HG03354 (cell line): ENCODE measurements around the gene KRT6C.

ENCODE experiments used
- ATAC-seq: cut with Tn5 transposase; IDR thresholded peaks from one replicate; pipeline ENCODE4 v1.9.1; 2021; ENCODE audit warnings: mild to moderate bottlenecking; ENCODE audit not compliant: unreplicated experiment, poor library complexity, severe bottlenecking

KRT6C gene

DNA sequence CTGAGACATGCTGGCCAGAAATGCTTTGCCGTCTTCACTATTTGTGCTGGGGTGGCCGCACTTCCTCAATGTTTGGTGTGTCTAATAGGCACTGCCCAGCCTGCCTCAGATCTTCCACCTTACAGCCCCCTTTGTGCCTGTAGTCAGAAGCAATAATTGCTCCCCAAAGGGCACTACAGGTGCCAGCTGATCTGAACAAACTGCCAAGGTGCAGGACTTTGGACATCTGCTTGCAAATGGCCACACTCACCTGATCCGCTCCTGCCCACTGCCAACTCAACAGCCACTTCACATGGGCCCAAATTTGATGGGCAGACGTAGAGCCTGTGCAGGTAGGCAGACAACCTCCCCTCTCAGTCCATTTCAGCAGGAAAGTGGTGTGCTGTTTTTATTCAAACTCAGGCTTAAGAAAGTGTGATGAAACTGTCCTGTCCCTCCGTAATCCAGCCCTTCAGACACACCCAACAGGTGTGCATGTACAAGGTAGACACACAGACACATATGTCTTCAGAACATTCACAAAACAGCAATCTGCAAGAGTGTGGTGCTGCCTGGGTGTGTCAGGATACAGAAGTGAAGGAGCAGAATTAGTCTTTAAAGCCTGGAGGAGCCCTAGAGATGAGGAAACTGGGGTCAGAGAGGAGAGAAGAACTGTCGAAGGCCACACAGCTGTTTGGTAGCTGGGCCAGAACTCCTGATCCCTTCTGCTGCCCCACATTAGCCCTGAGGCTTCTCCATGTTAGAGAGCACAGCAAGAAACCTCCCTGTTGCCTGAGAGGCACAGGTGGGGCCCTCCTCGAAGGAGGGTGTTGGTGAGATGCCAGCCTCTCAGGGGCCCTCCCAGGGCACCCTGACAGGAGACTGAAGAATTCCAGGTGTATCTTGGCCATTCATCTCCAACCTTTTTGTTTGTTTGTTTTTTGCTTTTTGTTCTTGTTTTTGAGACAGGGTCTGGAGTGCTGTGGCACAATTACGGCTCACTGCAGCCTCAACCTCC, 35.0 kb downstream of the KRT6C start:
- no peak for ATAC-seq

DNA sequence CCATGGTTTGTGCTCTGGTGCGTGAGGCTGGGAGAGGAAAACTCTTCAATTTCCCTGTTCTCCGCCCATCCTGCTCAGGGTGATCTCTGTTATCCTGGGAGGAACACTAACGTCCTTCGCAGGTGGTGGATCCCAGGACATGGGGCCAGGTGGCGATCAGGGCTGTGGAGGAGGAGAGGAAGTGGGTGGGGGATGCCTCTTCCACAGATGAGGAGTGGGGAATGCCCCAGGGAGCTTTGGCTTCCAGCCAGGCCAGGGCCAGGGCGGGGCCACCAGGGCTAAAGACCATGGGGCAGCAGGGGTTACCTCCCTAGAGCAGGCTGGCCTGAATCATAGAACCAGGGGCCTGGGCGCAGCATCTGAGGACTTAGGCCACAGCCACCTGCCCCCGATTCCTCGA, 36.1 kb downstream of the KRT6C start:
- ATAC-seq: no peak

DNA sequence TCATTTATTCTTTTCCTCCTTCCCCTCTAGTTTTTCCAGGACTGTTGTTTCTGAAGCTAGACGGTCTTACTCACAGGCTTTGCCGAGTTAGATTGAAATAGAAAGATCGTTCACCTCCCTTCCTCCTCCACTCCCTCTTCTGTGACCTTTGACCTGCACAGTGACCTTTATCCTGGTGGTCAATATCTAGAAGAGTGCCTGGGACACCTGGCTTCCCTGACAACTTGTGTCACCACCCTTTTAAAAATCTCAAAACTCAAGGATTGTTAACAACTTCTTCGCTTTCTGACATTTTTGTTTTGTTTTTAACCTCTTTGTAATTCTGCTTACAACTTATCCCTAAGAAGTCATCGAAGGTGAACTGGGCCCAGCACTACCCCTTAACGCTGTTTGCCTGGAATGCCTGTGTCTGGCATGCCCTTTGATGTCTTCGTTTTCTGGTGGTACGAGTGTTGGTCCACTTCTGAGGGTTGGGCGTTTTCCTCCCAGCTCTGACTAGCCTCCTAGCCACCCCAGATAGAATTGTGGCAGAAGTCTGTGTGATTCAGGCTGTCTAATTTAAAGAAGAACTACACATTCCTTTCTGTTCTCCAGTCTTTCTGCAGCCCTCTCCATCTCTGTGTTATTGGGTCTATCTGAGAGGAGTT, 36.7 kb downstream of the KRT6C start:
- no peak for ATAC-seq

DNA sequence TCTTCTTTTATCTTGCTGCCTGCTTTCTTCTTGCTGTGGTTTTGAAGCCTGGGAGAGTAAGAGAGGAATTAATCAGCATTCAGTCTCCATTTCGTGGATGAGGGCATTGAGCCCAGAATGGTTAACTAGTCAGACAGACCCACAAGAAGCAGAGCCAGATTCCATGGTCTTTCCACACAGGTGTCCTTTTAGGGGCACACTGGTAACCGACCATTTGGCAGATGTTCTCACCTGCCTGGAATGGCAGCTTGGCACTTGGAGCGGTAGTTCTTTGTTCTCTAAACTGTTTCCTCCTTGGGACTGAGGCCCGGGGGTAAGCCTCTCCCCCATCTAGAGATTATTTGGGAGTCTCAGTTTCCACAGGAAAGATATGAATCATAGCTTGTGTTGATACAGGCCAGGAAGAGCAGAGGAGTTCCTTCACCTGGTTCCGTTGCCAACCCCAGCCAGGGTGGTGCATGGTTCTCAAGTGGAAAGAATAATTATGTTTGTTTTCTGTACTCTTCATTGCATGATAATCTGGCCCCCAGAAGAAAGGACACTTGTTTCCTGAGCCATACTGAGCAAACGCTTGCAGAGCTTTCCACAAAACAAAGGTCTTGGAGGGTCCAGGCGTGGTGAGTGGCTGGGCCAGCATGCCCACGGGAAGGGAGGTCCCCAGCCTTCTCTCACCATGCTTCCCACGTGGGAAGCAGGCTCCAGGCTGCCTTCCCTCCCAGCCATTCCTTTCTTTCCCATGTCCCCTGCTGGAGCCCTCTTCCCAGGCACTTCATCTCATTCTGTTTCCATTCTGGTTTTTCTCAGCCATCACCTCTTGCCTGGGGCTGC, 37.4 kb downstream of the KRT6C start:
- ATAC-seq: no peak

DNA sequence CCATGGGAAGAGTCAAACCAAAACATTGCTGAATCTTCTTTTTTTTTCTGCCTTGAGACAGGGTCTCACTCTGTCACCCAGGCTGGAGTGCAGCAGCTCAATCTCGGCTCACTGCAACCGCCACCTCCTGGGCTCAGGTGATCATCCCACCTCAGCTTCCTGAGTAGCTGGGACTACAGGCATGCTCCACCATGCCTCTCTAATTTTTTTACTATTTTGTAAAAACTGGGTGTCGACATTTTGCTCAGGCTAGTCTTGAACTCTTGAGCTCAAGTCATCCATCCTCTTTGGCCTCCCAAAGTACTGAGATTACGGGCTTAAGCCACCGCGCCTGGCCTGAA, 38.0 kb downstream of the KRT6C start:
- ATAC-seq: no peak

DNA sequence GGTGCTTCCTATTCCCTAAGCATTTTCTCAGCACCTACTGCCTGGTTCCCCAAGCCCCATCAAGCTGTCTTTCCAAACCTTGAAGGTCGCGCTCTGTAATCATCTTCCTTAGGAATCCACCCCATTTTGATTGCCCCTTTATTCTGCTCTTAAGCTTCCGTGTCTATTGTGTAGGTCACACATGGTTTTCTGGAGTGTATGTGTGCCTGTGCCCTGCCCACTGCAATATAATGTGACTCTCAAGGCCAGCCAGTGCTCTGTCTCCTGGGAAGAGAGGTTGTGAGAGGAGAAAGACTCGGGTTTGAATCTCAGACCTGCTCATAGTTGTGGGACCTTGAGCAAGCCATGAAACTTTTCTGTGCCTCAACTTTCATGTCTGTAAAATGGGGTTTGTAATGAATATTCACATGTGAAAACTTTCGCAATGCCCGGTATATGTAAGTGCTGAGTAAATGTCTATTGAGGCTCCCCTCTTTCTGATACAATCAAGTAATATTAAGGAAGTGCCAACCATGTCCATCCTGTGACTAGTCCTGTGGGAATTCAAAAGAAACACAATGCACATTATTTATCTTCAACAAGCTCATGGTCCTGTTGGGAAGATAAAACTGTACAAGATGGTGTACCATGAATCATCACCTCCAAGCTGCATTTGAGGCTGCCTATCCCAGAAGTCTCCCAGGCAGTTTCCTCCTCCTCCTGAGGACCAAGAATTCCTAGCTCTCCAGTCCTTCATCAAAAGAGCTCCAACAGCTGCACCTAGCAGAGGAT, 38.7 kb downstream of the KRT6C start:
- no peak for ATAC-seq

DNA sequence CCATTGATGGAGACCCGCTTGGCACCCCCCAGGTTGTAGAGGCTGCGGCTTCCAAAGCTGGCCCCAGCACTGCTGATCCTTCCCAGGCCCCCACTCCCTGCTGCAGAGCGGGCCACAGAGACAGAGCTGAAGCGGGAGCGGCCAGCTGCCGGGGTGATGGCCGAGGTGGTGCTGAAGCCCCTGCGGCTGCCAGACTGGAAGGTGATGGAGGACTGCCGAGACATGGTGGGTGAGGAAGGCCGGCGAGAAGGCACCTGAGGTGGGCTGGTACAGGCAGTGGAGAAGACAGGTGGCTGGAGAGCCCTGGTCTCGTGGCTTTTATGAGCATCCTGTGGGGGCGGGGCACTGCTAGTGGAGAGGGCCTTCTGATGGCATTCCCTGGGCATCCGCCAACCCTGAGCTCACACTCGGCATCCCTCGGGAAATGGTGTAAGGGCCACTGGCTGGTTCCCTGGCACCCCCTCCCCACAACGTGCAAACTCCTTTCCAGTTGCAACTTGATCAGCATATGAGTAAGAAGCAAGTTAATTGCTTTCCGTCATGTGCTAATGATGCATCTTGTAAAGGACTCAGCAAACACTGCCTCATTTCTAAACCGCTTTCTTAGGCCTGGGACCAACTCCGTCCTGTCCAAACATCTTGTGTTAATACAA, 39.4 kb downstream of the KRT6C start, which contains the start of gene KRT75:
KRT75 (minus strand) TSS at position 291 of the 653 bp plus-strand sequence; CDS start at position 224, 67 bp downstream.
- ATAC-seq: no peak

DNA sequence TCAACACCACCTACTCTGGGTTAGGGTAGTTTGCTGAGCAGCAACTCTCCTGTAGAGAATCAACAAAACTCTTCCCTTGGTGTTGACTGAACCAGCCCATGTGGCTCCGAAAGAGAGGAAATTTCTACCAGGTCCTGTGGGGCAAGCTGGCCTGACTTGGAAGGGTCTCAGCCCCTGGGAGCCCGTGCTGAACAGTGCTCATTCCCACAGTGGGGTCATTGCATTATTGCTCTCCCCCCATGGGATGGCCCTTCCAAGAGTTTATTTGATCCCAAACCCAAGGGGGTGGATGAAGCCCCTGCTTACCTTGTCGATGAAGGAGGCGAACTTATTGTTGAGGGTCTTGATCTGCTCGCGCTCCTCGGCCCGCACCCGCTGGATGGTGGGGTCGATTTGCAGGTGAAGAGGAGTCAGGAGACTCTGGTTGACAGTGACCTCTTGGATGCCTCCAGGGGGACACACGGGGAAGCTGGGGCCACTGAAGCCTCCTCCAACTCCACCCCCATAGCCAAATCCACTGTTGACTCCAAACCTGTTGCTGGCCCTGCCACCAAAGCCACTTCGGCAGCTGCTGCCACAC, 40.0 kb downstream of the KRT6C start:
- ATAC-seq: no peak

DNA sequence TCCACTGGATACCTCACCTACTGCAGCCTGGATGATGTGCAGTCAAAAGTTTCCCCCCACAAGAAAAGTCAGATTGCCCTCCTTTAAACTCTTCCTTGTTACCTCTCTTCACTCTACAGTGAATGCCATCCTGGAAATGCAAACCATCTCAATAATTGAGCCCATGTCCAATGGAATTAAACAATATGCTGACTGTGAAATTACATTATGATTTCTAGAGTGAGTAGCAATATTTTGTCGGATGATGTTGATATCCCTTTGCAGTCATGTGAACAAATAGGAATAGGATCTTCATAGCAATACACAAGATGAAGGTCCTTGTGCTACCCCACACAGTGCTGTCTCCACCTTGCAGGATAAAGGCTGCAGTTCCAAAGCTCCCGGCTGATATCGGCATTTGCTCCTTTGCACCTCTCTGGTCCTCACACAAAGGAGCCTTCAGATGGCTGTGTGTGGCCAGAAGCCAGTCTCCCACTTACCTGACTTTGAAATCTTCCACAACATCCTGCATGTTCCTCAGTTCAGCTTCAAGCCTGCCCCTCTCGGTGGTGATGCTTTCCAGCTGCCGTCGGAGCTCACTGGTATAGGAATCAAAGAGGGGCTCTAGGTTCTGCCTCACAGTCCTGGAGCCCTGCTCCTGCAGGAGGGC, 40.9 kb downstream of the KRT6C start:
- no peak for ATAC-seq

DNA sequence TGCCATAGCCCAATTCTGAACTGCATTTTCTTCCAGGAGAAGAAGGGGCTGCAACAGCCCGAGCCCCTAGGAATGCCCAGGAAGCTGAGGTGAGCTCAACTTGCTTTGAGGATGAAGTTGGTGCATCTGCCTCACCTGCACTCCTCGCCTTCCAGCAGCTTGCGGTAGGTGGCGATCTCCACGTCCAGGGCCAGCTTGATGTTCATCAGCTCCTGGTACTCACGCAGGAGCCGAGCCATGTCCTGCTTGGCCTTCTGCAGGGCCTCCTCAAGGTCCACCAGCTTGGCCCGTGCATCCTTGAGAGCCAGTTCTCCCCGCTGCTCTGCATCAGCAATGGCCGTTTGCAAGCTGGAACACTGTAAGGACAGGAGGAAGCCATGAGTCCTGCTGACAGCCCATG, 45.5 kb downstream of the KRT6C start:
- ATAC-seq: no peak

DNA sequence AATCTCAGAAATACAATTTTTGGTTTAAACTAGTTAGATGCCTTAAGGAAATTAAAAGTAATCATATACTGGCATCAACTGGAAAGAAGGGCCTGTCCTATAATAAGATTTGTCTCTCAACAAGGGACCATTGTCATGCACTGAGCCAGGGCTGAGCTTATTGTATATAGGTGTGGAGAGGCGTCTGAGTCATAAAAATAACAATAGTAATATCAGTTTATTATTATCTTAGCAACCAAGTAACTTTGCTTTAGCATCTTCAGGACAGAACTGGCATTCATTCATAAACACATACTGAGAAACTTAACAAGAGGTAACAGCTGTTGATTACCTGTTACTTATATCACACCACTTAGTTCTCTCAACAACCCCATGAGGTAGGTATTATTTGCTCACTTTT, 46.5 kb downstream of the KRT6C start:
- no peak for ATAC-seq

DNA sequence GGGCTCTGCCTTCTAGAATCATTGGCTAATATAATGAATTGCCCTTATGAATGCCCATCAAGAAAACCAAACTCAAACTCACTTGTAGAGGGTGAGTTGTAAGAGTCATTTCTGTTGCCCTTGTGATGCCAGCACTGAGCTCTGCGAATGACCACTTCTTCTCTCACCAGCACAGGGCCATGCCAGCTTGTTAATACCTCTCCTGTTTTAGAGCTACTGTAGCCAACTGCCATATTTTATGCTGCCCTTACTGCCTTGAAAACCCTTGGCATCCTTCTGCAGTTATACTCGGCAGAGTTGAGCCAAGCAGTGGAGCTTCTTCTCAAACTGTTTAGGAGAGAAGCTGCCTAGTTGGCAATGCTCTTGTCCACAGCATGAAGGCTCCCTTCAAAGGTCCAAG, 47.6 kb downstream of the KRT6C start:
- no peak for ATAC-seq

DNA sequence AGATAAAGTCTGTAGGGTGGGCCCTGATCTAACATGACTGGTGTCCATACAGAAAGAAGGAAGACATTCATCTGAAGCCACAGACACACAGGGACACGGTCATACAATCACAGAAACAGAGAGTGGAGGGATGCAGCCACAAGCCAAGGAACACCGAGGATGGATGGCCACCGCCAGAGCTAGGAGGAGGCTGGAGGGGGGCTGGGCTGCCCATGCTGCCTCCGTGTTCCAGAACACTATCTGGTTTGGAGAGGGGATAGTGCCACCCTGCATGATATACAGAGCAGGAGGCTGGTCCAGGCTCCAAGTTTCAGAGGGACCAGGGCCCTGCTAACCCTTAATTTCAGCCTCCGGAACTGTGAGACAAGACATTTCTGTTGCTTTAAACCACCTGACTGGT, 48.1 kb downstream of the KRT6C start:
- ATAC-seq: no peak

DNA sequence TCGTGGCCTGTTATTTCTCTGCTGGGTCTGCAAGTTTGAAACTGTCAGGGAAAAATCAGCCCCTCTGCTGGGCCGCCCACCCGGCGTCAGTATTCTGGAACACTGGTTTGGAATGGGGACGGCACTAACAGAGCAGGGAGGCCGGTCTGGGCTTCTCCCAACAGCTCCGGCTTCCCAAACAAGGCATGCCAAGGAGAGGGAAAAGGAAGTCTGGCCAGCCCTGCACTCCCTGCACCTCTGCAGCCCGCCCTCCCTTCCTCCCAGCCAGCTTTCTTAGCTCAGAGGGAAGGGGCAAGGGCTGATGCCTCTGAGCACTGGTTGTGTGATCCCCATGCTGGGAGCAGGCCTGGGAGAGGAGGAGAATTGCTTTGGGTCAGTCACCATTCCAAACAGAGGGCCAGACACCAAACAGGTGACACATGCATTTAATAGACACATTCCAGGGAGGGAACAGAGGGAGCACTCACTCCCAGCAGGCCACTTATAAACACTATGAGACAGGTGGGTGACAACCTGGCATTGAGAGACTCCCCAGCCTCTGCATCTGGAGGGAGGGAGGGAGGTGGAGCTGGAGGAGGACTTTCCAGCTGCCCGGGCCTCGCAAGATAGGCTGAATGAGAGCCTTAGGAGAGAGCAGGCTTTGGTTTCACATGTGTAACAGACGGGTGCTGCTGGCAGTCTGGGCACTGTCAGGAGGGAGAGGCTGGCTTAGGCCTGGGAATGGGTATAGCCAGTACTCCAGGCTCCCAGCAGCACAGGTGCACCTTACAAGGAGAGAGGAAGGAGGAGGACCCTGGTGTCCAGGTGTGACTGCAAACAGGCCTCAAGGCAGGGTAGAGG, 49.7 kb downstream of the KRT6C start:
- ATAC-seq: no peak

DNA sequence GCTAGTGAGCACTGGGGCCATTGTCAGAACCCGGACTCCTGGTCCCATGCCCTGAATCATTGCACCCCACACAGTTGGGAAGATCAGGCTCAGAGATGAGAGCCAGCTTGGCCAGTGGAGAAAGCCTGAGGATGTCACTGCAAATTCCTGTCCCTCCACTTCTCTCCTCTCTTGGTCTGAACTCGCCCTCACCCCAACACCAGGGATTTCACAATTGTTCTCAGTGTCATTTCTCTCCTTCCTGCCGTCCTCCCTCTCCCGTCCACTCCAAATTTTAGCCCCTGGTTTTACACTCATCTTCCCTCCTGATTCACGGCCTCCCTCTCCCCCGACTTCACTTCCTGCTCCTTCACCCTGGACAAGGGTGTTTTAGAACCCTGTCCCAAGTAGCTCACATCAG, 50.6 kb downstream of the KRT6C start:
- no peak for ATAC-seq

DNA sequence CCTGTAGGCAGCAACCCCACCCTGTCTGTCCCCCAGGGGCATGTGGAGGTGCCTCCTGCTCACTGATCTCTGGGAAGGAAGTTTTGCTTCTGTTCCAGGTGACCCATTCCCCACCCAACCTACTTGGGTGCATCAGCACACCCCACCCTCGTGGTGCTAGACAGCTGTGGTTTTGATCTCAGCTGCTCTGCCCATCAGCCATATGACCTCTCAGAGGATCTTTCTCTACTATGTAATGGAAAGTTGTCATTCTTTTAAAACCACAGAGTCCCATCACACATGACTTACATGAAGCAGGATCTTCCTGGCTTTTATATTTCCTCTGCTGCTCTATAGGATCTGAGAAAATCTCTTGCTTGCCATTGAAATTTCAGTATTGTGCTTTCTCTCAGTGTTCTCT, 53.9 kb downstream of the KRT6C start:
- ATAC-seq: no peak

DNA sequence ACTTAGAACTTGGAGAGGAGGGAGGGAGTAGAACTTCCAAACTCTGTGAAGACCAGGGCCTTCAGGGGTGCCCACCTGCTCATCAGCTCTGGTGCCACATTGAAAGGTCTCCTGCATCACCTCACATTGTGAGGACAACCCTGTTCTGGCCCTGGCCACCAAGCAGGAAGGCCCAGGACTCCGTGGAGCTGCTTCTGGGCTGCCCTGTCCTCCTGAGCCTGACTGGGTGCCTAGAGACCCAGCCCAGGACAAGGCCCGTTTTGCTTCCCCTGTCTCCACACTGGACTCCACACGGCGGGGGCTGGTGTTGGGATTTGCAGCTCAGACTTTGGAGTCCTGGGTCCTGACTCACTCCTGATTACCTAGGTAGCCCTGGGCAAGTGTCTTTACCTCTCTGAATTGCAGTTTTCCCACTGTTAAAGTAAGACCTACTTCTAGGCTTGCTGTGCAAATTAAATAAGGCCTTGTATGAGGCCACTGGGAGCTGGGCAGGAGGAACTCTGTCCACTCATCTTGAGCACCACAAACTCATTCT, 55.0 kb downstream of the KRT6C start:
- ATAC-seq: no peak
